Endothelial cell of coronary artery (primary cell): Measurements from ENCODE around the gene AGBL3. TPM values are rescaled to one million over a fixed set of nuclear protein-coding genes. Genes with fewer than 3 reads are reported as not detected.

Source experiments
- total RNA-seq: library from RNA; depleted of rRNA; stranded (reverse); fragments of >200 nt; gene quantifications from 2 replicates; pipeline ENCODE4 v1.2.3, GENCODE V29; 2014

AGBL3 gene
- total RNA-seq = 0.56 and 1.3 TPM in 2 replicates

GRCh38 chr7:134986363-134987251, at the start of gene AGBL3:
AGBL3 (plus strand) TSS chr7:134986508; CDS start chr7:134987934, 1,426 bp downstream.

GRCh38 chr7:135147899-135148721, 161.8 kb downstream of the AGBL3 start, which contains the start of gene TMEM140:
TMEM140 (plus strand) TSS chr7:135148072; CDS start chr7:135164442, 16,370 bp downstream.

GRCh38 chr7:135170274-135170997, 184.1 kb downstream of the AGBL3 start, which contains the start of gene CYREN:
CYREN (minus strand) TSS chr7:135170707; CDS start chr7:135168922, 1,785 bp downstream.

Other genes with a start within 250 kb of the AGBL3 start
- gene CALD1, start 206.9 kb upstream of the AGBL3 start, total RNA-seq = 204 and 330 TPM in 2 replicates
- gene TMEM140, start 161.6 kb downstream of the AGBL3 start, total RNA-seq = 8.3 and 8.8 TPM in 2 replicates
- gene CYREN, start 184.2 kb downstream of the AGBL3 start, total RNA-seq = 20.5 and 21.1 TPM in 2 replicates
- gene WDR91, start 225.0 kb downstream of the AGBL3 start, total RNA-seq = 3.0 and 4.1 TPM in 2 replicates
- not detected in 2 replicates for gene STRA8, start 247.3 kb downstream of the AGBL3 start, total RNA-seq